Muscle of back (tissue), 13 donors: ENCODE results near the gene TRPM1. TPM values are rescaled to one million over a fixed set of nuclear protein-coding genes. Genes with fewer than 3 reads are reported as not detected.
A peak's percentile ranks its signal among the peaks of the same experiment; 100 is the strongest.

ENCODE experiments used
- DNase-seq, 3 donors: peaks; one replicate each; pipeline versions ENCODE4 v3.0.0 to v3.0.0-alpha.2; 2013
- long read RNA-seq, 9 donors: transcript quantifications; one replicate each; lab custom pipeline, GENCODE V29; 2026
- polyA plus RNA-seq, 10 donors: library from polyadenylated mRNA; unstranded; fragments of 120-200 nt; gene quantifications; one replicate each; pipeline ENCODE4 v1.2.1, GENCODE V29; 2013; ENCODE audit not compliant: insufficient read length in 10 of 10

The TRPM1 gene
- 1 to 10 TPM in 1 of 10 donors, under 1 TPM in 1, not detected in 8; 0.69 to 2.4 TPM for polyA plus RNA-seq
- long read RNA-seq, donor 1, result 0 reads
- long read RNA-seq, donor 2, result 0 reads
- long read RNA-seq, donor 3, result 0 reads
- long read RNA-seq, donor 4, result 0 reads
- long read RNA-seq, donor 5, result 0 reads
- long read RNA-seq, donor 6, result 0 reads
- long read RNA-seq, donor 7, result 0 reads
- long read RNA-seq, donor 8, result 0 reads
- long read RNA-seq, donor 9, result 0 reads

- DNase-seq, result no peak
These were observed at the start of gene TRPM1 for GRCh38 chr15:31101262-31102038. TSS of gene TRPM1 (minus strand) at chr15:31101725. CDS start at chr15:31081355, 20,370 bp downstream.

GRCh38 chr15:31150732-31151231 is 49.3 kb upstream of the TRPM1 start:
- no peak for DNase-seq

GRCh38 chr15:31149987-31150386 is 48.5 kb upstream of the TRPM1 start:
- no peak for DNase-seq

- no peak for DNase-seq
These were observed 47.6 kb upstream of the TRPM1 start for GRCh38 chr15:31149088-31149505.

- DNase-seq, result no peak
These were observed 47.0 kb upstream of the TRPM1 start for GRCh38 chr15:31148297-31149087.

GRCh38 chr15:31147944-31148296 is 46.4 kb upstream of the TRPM1 start:
- DNase-seq, result no peak

GRCh38 chr15:31147456-31147855 is 45.9 kb upstream of the TRPM1 start:
- DNase-seq, result no peak

GRCh38 chr15:31145271-31145911 is 43.9 kb upstream of the TRPM1 start:
- no peak for DNase-seq

GRCh38 chr15:31141792-31142191 is 40.3 kb upstream of the TRPM1 start:
- DNase-seq, result no peak

- no peak for DNase-seq
These were observed 35.2 kb upstream of the TRPM1 start for GRCh38 chr15:31136607-31137328.

- no peak for DNase-seq
These were observed 34.5 kb upstream of the TRPM1 start for GRCh38 chr15:31136016-31136415.

- no peak for DNase-seq
These were observed 34.0 kb upstream of the TRPM1 start for GRCh38 chr15:31135523-31135922.

GRCh38 chr15:31133890-31134289 is 32.4 kb upstream of the TRPM1 start:
- no peak for DNase-seq

GRCh38 chr15:31131853-31132375 is 30.4 kb upstream of the TRPM1 start:
- no peak for DNase-seq

GRCh38 chr15:31130576-31131237 is 29.2 kb upstream of the TRPM1 start:
- no peak for DNase-seq

- no peak for DNase-seq
These were observed 28.3 kb upstream of the TRPM1 start for GRCh38 chr15:31129769-31130303.

GRCh38 chr15:31128919-31129768 is 27.6 kb upstream of the TRPM1 start:
- peak; percentile 33 to 65 (median 47) for DNase-seq

- no peak for DNase-seq
These were observed 27.0 kb upstream of the TRPM1 start for GRCh38 chr15:31128477-31128876.
